ENCODE measurements around the gene LAT.

LAT gene

DNA sequence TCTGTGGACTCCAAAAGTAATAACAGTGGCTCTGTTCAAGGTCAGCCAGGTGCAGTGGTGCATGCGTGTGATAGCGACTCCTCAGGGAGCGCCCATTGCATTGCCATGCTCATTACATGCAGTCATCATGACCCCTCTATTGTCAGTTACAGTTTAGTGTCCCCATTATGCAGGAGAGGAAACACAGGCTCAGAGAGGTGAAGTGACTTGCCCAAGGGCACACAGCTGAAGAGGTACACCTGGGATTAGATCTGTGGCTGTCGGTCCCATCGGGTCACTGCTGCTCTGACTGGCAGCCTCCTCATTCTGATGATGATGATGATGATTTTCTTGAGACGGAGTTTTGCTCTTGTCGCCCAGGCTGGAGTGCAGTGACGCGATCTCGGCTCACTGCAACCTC, 7.6 kb downstream of the LAT start:
- Histone ChIP-seq H3K4me1 (ENCODE audit: insufficient read depth, low read length, poor library complexity, severe bottlenecking) (peaks cover 3% of the 10 kb centered on the region), H3K9me2 (replicated peaks; ENCODE audit: low read depth, low read length) (no peaks in the 10 kb centered on the region), H3K27me3 (ENCODE audit: insufficient read depth, low read length, poor library complexity, severe bottlenecking) (no peaks in the 10 kb centered on the region), H2AFZ (ENCODE audit: low read length) (no peak overlapping the region), H3K36me3 (ENCODE audit: insufficient read depth, low read length) (no peaks in the 10 kb centered on the region), H3K9me3 (ENCODE audit: insufficient read depth, low read depth, low read length) (no peaks in the 10 kb centered on the region), H3K4me2 (ENCODE audit: low read depth, low read length, poor library complexity, severe bottlenecking) (no peak overlapping the region), H3K79me2 (ENCODE audit: insufficient read depth, low read length) (peaks cover 1% of the 10 kb centered on the region; the same call in 1 of the 2 replicates), H4K20me1 (ENCODE audit: insufficient read depth, low read length, poor library complexity, severe bottlenecking) (no peaks in the 10 kb centered on the region), H3F3A (ENCODE audit: low read depth) (no peaks in the 10 kb centered on the region; the same call in 1 of the 2 replicates), H3K9ac (ENCODE audit: low read depth, low read length, poor library complexity, severe bottlenecking) (no peak overlapping the region), H3K4me3 (ENCODE audit: low read length, poor library complexity, severe bottlenecking) (no peak overlapping the region)
- TF ChIP-seq EZH2phosphoT487 (IDR thresholded peaks at IDR 0.05; ENCODE audit: borderline replicate concordance) = no peak
- TF ChIP-seq, protein P1, sequence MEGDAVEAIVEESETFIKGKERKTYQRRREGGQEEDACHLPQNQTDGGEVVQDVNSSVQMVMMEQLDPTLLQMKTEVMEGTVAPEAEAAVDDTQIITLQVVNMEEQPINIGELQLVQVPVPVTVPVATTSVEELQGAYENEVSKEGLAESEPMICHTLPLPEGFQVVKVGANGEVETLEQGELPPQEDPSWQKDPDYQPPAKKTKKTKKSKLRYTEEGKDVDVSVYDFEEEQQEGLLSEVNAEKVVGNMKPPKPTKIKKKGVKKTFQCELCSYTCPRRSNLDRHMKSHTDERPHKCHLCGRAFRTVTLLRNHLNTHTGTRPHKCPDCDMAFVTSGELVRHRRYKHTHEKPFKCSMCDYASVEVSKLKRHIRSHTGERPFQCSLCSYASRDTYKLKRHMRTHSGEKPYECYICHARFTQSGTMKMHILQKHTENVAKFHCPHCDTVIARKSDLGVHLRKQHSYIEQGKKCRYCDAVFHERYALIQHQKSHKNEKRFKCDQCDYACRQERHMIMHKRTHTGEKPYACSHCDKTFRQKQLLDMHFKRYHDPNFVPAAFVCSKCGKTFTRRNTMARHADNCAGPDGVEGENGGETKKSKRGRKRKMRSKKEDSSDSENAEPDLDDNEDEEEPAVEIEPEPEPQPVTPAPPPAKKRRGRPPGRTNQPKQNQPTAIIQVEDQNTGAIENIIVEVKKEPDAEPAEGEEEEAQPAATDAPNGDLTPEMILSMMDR (conservative IDR thresholded peaks at IDR 0.05; ENCODE audit: low read length) = no peak

DNA sequence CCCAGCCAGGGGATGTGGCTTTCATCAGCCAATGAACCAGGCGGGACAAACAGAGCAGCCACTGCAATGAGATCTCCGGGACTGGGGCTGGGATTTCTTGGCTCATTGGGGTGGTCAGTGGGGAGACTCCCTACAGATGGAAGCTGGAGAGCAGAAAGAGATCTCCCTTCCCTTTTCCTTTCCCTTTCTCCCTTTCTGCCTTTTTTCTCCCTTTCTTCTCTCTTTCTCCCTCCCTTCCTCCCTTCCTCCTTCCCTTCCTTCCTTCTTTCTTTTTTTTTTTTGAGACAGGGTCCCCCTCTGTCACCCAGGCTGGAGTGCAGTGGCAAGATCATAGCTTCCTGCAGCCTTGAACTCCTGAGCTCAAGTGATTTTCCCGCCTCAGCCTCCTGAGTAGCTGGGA, 14.0 kb downstream of the LAT start:
- no peaks in the 10 kb centered on the region for H3F3A ChIP-seq (ENCODE audit: low read depth)
- no peak overlapping the region for H3K4me3 ChIP-seq (ENCODE audit: low read length, poor library complexity, severe bottlenecking)
- H3K4me1 ChIP-seq (ENCODE audit: insufficient read depth, low read length, poor library complexity, severe bottlenecking) = no peaks in the 10 kb centered on the region
- H3K9ac ChIP-seq (ENCODE audit: low read depth, low read length, poor library complexity, severe bottlenecking) = no peak overlapping the region
- H4K20me1 ChIP-seq (ENCODE audit: insufficient read depth, low read length, poor library complexity, severe bottlenecking) = no peaks in the 10 kb centered on the region
- H3K9me3 ChIP-seq (ENCODE audit: insufficient read depth, low read depth, low read length) = no peaks in the 10 kb centered on the region
- no peak overlapping the region for H2AFZ ChIP-seq (ENCODE audit: low read length)
- H3K79me2 ChIP-seq (ENCODE audit: insufficient read depth, low read length) = no peaks in the 10 kb centered on the region
- H3K4me2 ChIP-seq (ENCODE audit: low read depth, low read length, poor library complexity, severe bottlenecking) = no peak overlapping the region
- H3K27me3 ChIP-seq (ENCODE audit: insufficient read depth, low read length, poor library complexity, severe bottlenecking) = no peaks in the 10 kb centered on the region
- TF ChIP-seq, protein P1 (conservative IDR thresholded peaks at IDR 0.05; ENCODE audit: low read length) = no peak
- no peak for TF ChIP-seq EZH2phosphoT487 (IDR thresholded peaks at IDR 0.05; ENCODE audit: borderline replicate concordance)
- H3K36me3 ChIP-seq (ENCODE audit: insufficient read depth, low read length) = no peaks in the 10 kb centered on the region
- no peaks in the 10 kb centered on the region for H3K9me2 ChIP-seq (replicated peaks; ENCODE audit: low read depth, low read length)

DNA sequence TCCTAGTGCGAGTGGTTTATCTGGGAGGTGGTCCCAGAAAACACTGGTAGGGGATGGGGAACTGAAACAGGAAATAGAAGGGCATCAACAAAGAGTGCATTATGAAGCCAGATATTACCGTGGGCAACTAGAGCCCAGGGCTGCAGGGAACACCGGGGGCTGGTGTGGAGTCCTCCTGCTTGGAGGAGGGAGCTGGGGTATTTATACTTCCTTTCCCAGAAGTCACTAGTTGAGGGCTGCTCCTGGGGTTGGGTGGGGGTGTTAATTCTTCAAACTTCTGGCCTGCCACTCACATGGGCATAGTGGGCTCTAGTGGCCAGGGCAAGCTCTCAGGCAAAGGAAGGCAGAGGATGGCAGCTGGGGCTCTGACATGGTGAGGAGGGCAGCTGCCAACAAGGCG, 14.7 kb downstream of the LAT start:
- no peaks in the 10 kb centered on the region for H3K9me2 ChIP-seq (replicated peaks; ENCODE audit: low read depth, low read length)
- no peaks in the 10 kb centered on the region for H4K20me1 ChIP-seq (ENCODE audit: insufficient read depth, low read length, poor library complexity, severe bottlenecking)
- H2AFZ ChIP-seq (ENCODE audit: low read length) = peak overlapping the region; percentile 59; the same call in 1 of the 2 replicates
- no peaks in the 10 kb centered on the region for H3K9me3 ChIP-seq (ENCODE audit: insufficient read depth, low read depth, low read length)
- H3K79me2 ChIP-seq (ENCODE audit: insufficient read depth, low read length) = no peaks in the 10 kb centered on the region
- no peak overlapping the region for H3K4me3 ChIP-seq (ENCODE audit: low read length, poor library complexity, severe bottlenecking)
- H3K4me2 ChIP-seq (ENCODE audit: low read depth, low read length, poor library complexity, severe bottlenecking) = no peak overlapping the region
- H3F3A ChIP-seq (ENCODE audit: low read depth) = no peaks in the 10 kb centered on the region
- no peaks in the 10 kb centered on the region for H3K36me3 ChIP-seq (ENCODE audit: insufficient read depth, low read length)
- no peaks in the 10 kb centered on the region for H3K27me3 ChIP-seq (ENCODE audit: insufficient read depth, low read length, poor library complexity, severe bottlenecking)
- H3K9ac ChIP-seq (ENCODE audit: low read depth, low read length, poor library complexity, severe bottlenecking) = no peak overlapping the region
- H3K4me1 ChIP-seq (ENCODE audit: insufficient read depth, low read length, poor library complexity, severe bottlenecking) = no peaks in the 10 kb centered on the region
- TF ChIP-seq, protein P1 (conservative IDR thresholded peaks at IDR 0.05; ENCODE audit: low read length) = no peak
- TF ChIP-seq EZH2phosphoT487 (IDR thresholded peaks at IDR 0.05; ENCODE audit: borderline replicate concordance) = no peak
